ENCODE results near the gene PTPRF.

PTPRF gene

GRCh38 chr1:43513471-43514173 is 17.1 kb upstream of the PTPRF start:
- no peak for DNase-seq

DNA sequence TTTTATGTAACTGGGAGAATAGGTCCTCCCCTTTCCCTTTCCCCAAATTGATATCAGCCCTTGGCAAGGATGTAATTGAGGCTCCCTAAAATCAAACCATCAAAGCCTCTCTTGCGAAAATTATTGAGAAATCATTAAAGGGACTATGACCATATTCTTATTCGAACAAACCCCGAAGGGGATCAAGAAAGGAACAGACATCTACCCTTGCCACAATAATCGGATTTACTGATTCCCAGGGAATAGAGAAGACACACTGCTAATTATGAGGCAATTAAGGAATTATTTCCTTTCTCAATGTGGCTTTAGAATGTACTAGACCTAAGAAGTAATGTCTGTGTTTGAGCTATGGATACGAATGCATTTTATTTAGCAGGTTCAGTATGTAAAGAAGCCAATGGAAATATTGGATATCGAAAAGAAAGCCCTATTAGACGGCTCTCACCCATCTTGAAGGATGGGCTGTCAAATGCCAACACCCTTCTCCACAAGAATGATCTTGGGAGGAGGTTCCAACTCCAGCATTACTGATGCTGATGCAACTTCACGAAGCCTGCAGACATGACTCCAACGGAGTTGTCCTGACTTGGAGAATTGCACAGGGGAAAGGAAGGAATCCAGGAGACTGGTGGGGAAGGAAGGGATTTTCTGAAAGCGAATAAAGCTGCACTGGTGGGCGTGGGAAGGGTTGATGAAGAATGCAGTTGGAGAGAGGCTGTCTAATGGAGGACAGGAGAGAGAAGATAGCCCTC is 11.6 kb upstream of the PTPRF start:
- DNase-seq = peak in 1 of 2 experiments; percentile 13

GRCh38 chr1:43520100-43520778 is 10.4 kb upstream of the PTPRF start:
- peak; percentile 93 to 94 for DNase-seq

DNA sequence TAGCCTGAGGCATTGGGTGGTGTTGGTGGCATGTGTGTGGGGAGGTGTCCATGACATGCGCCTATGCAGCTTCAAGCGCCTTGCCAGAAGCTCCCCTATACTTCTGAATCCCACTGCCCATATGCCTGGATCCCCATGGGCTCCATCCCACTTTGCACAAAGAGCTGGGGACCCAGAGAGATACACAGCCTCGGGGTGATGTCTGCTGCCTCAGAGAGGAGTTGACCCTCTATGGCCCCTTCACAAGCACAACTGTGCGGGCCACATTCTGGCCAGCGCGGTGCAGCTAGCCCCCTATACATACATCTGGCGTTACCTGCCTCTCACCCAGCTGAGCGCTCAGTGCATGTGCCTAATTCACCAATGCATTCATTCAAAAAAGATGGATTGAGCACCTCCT is 9.6 kb upstream of the PTPRF start:
- DNase-seq = no peak

DNA sequence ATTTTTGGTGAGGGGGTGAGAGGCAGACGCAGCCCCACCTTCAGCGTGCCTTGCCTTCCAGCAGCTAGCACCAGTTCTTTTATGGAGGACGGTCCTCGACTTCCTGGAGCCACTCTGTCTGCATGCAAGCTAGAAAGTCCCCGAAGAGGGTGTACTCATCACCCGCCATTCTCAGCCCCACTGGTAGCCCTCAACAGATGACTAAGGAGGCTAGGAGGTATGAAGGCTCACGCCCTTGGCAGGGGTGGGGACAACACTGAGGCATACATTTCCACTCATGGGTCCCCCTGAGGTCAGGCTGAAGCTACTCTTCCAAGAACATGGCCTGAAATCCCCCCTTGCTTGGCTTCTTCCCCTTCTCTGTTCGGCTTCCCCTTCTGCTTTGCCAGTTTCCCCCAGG is 8.9 kb upstream of the PTPRF start:
- no peak for DNase-seq

DNA sequence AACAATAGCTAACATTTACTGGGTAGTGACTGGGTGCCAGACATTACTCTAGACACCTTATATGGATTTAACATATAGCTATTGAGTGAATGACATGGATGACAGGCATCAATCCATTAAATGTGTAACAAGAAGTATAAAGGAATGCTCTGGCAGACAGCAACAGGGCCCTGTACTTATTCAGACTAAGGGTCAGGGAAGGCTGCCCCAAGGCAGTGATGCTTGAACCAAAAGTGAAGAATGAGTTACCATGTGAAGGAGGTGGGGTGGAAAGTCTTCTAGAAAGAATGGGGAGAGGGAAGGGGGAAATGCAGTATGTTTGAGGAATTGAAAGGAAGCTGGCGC is 8.3 kb upstream of the PTPRF start:
- no peak for DNase-seq

GRCh38 chr1:43522776-43523480 is 7.8 kb upstream of the PTPRF start:
- peak in 1 of 2 experiments; percentile 45 for DNase-seq

DNA sequence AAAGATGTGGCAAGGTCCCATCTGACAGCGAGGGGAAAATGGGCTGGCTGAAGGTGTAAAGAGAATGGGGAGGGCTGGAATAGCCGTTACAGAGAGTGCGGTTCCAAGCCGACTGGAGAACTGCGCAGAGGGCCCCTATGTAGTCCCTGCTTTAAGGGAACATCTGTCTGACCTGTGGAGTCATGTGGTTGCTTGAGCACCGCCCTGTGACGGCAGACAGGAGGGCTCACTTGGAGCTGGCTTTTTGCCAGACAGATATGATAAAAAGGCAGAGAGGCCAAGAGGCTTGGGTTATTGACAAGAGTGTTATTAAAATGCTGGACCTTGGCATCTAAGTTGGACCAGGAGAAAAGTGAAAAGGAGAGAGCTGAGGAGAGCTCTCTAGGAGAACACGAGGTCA is 5.9 kb upstream of the PTPRF start:
- peak; percentile 44 to 76 for DNase-seq

GRCh38 chr1:43526002-43526401 is 4.7 kb upstream of the PTPRF start:
- peak in 1 of 2 experiments; percentile 22 for DNase-seq

- no peak for DNase-seq
These were observed 3.4 kb upstream of the PTPRF start for GRCh38 chr1:43527111-43527878.

GRCh38 chr1:43529206-43529731 is 1.4 kb upstream of the PTPRF start:
- peak; percentile 86 to 91 for DNase-seq

DNA sequence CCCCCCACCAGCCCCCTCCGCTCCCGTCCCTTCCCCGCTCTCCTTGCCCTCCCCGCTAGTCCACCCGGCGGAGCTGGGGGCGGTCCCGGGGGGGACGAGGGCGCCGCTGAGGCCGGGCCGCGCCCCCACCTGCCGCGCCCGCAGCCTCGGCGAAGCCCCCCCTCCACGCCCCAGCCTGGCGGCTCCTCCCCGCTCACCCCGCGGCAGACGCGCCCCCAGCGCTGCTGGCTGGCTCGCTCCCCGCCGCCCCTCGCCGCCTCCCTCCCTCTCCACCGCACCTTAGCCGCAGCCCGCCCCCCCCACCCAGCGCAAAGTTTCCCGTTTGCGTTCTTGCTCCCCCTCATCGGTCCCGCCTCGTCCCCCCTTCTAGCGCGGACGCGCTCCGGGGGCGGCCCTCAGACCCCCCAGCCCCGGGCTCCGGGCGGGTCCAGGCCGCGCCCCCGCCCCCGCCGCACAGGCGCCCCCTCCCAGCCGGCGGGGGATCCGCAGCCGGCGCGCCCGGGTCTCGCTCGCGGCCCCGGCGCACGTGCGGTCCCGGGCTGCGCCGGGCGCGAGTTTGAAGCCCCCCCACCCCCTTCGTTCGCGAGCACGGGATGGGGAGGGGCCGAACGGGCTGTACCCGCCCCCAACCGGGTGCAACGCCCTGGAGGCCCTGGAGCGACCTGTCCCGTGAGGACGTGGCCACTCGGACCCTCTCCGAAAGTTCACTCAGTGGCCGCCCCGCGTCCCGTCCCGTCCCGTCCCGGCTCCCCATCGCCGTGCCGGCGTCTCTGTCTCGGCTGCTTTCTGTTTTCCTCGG is 623 bp downstream of the PTPRF start:
- DNase-seq = peak in 1 of 2 experiments; percentile 40

GRCh38 chr1:43531906-43532584 is 1.4 kb downstream of the PTPRF start:
- DNase-seq = no peak

DNA sequence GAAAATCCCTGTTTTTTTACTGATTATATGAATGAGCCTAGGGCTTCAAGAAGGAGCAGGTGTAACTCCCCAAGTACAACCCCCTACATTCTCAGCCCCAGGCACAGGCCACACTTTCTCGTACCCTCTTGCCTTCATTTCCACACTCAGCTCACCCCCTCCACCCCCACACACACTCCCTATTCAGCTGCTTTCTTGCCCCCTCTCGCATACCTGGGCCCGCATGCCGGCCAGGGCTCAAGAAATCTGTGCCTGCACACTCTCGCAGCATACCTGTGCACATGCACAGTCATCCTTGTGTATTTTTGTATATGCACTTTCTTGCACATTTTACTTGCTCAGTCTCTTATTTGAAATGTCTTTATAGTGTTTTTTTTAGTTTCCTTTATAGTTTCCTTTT is 2.0 kb downstream of the PTPRF start:
- DNase-seq = no peak

GRCh38 chr1:43533584-43533983 is 2.9 kb downstream of the PTPRF start:
- no peak for DNase-seq

DNA sequence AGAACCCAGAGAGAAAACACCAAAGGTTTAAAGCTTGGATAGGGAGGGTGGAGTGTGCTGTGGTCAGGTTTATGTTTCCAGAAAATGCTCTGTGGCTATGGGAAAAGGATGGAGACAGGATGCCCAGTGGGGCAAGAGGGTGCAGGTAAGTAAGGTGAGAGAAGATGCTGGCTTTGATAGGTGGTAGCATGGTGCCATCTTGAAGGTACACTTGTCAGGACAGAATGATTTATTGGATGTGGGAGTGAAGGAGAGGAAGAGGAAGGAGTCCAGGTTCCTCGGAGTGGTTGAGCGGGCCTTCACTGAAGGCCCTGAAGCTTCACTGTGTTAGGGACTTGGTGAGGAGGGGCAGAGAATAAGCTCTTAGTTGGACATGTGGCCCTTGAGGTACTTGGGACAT is 3.6 kb downstream of the PTPRF start:
- DNase-seq = no peak

DNA sequence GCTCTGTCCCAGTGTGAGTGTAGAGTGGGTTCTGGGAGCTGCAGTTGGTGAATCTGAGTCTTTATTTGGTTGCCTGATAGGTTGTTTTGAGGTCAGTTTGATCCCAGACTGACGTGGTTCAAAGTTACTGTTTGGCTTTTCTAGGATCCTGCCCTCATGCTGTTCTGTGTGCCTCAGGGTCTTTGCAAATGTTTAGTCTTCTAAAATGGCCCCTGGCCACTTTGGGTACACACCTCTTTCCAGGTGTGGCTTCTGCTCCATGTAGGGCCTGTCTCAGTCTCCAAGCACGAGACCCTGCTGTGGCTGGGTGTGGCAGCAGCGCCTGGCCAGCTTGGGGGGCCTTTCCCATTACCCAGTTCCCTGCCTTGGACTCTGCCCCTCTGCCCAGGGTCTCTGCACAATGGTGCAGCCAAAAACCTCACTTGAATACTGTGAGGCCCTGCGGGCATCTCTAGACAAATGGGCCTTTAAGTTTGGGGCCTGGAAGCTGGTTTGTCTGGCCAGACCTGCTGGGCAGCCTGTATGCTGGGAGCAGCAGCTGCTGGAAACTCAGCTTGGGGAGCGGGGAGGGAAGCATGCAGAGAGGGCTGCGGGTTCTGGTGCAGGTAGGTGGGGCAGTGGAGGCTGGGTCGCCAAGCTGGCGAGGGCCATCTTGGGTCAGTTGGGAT is 5.6 kb downstream of the PTPRF start:
- no peak for DNase-seq

DNA sequence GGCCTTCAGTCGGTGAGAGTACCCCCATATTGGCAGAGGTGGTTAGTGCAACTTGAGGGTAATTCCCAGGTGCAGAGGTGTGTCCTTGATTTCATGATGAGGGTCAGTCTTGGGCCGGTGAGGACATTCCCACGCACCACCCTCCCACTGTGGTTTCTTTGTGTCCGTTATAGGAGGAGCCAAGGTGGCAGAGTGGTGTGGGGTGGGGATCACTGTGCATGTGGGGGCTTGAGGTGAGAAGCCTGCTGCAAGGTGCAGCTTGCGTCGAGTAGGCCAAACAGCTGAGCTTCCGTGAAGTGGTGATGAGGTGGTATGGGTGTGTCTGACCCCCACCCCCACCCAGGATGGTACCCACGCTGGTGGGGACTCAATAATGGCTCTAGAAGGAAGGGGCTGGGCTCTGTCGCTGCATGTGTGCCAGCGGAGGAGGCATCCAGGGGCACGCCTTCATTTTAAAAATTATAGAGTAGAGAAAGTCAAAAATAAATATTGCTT is 6.2 kb downstream of the PTPRF start:
- no peak for DNase-seq

- no peak for DNase-seq
These were observed 6.9 kb downstream of the PTPRF start for GRCh38 chr1:43537423-43538142.

DNA sequence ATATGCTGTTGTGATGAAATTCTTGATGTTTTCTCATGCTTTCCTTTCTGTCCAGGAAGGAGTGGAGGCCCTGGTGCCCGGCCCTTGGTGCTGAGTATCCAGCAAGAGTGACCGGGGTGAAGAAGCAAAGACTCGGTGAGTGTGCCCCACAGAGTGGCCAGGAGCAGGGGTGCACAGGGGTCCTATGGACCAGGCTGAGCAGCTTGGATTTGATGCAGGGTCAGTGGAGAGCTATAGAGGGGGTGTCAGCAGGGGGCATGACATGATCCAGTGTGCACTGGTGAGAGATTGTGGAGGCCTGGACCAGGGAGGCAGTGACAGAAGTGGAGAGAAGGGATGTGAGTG is 7.4 kb downstream of the PTPRF start:
- DNase-seq = no peak

All from NCI-H524 (cell line).